COLO668 (cell line): ENCODE measurements around the gene CABP4.
"Not testable (repeated sequence)": the region's sequence is repeated elsewhere in the genome, so short reads cannot be mapped to it uniquely, and the experiment has no call there.

Experiments
- DNase-seq: peaks from one replicate; lab custom pipeline; 2025; ENCODE audit not compliant: unreplicated experiment; lab: John Stamatoyannopoulos, UW

CABP4 gene

DNA sequence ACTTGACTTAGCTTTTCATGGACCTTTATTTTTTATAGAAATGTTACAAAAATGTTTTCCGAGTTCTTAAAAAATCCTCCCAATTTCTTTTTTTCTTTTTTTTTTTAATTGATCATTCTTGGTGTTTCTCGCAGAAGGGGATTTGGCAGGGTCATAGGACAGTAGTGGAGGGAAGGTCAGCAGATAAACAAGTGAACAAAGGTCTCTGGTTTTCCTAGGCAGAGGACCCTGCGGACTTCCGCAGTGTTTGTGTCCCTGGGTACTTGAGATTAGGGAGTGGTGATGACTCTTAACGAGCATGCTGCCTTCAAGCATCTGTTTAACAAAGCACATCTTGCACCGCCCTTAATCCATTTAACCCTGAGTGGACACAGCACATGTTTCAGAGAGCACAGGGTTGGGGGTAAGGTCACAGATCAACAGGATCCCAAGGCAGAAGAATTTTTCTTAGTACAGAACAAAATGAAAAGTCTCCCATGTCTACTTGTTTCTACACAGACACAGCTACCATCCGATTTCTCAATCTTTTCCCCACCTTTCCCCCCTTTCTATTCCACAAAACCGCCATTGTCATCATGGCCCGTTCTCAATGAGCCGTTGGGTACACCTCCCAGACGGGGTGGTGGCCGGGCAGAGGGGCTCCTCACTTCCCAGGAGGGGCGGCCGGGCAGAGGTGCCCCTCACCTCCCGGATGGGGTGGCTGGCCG lies 22.3 kb downstream of the CABP4 start:
- DNase-seq: not testable (repeated sequence)

DNA sequence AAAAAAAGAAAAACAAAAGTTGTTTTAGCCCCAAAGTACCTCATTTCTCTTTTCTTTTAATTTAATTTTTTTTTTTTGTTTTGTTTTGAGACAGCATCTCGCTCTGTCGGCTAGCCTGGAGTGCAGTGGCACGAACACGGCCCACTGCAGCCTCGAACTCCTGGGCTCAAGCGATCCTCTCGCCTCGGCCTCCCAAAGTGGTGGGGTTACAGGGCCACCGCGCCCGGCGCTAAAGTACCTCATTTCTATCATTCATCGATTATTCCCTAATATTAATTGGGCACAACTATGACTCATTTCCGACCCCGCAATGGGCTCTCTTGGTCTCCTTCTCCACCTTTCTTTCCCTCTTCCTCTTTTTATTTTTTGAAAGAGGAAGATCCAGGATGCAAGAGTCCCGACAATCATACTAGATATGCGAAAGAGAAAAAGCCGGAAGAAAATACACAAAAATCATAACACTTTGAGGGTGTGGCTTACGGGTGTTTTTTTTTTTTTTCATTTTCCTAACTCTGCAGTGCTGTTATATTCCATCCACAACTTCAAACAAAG lies 27.2 kb downstream of the CABP4 start:
- DNase-seq: no peak

DNA sequence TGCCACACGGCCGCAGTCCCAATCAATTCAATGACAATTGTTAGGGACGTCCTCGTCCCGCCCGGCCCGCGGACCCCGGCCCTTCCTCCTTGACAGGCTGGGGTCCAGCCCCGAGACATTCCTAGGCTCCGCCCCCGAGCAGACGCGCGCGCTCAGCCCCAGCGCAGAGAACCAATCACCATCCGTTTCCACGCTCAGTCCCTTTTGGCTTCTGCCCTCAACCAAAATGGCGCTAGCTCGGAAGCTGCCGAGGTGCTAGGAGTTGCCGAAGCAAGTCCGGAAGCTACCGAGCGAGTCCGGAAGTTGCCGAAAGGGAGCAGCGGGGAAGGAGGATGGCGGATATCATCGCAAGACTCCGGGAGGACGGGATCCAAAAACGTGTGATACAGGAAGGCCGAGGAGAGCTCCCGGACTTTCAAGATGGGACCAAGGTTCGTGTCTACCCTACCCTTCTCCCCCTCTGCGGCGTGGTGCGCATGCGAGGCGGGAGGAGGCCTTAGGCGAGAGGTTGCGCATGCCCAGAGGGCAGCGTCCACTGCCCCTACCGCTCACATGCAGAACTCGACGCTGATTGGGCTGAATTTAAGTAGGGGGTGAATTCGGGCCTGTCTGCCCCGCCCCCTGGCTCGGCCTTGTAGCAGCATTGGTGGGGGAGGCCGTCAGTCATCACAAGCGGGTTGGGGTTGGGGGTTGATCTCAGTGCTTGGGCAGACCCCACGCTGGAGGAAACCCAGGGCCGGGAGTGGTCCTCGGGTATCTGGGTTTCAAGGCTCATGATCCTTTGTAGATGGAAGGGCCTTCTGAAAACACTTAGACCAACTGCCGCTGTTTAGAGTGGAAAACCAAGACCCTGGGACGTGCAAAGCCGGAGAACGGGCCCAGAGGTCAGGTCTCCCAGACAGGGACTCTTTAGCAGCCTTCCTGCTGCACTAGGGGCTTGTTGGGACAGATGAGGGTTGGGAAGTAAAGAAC lies 28.0 kb downstream of the CABP4 start, which contains the start of gene AIP:
Gene AIP (plus strand): TSS at position 200 of the 972 bp plus-strand sequence. CDS start 133 bp downstream, at position 333.
- DNase-seq: peak; percentile 96

DNA sequence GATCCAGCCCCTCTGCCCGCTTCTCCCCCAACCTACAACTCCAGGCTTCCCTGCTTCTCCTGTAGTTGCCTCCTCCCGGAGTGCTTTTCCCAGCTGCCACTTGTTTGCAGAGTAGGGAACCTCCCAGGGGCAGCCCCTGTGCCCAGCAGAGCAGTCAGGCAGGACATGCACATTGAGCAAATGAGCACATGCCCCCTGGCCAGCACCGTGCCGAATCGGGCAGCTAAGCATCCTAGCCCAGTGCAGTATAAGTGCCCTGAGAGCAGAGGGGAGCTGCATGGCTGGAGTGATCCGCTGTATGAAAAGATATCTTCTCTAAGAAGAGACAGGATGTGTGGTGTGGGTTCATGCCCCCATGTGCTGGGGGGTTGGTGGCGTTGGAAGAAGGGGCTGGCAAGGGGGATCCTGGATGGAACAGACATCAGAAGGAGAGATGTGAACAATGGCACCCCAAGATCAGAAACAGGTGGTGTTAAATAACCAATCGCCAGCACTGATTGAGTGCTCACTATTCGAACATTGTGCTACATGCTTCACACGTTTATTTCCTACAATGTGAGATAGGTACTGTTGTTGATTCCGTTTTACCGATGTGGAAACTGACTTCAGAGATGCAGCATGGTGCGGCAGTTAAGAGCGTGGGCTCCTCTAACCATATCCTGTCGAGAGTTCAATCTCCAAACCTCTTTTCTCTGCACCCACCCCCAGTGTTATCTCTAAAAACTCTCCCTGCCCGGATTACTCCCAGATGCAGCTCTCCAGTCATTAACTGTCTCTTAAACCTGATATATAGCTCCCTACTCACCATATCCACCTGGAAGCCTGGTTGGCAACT lies 28.9 kb downstream of the CABP4 start:
- peak; percentile 30 for DNase-seq

DNA sequence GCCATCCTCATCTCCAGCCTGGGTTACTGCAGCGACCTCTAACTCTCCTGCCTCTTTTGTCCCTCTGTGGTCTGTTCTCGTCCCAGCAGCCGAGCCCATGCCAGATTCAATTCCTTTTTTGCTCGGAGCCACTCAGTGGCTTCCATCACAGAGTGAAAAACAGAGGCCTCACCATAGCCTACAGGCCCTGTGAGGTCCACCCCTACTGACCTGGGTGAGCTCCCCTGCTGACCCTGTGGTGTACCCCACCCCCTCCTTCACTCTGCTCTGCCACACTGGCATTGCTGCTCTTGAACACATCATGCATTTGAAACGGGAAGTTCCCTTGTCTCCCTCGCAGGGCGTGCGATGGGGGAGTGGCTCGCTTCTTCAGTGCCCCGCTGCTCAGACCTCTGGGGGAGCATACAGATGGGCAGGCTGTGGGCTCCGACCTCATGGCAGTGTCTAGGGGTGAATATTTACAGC lies 29.7 kb downstream of the CABP4 start:
- DNase-seq: no peak

DNA sequence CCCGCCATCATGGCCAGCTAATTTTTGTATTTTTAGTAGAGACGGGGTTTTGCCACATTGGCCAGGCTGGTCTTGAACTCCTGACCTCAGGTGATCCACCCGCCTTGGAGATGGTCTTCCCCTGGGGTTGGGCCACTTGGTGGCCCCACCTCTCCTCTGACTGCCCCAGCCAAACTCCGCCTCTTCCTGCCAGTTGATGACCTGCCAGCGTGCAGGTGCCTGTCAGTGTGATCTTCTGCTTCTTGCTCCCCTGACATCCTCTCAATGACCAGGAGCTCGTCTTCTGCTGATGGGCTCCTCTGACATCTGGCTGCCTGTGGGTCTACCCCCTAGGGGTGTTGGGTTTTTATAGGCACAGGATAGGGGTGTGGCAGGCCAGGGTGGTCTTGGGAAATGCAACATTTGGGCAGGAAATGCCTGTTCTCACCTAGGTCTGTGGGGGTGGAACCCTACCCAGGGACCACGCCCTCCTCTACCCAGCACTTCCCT lies 30.8 kb downstream of the CABP4 start:
- DNase-seq: peak; percentile 11

DNA sequence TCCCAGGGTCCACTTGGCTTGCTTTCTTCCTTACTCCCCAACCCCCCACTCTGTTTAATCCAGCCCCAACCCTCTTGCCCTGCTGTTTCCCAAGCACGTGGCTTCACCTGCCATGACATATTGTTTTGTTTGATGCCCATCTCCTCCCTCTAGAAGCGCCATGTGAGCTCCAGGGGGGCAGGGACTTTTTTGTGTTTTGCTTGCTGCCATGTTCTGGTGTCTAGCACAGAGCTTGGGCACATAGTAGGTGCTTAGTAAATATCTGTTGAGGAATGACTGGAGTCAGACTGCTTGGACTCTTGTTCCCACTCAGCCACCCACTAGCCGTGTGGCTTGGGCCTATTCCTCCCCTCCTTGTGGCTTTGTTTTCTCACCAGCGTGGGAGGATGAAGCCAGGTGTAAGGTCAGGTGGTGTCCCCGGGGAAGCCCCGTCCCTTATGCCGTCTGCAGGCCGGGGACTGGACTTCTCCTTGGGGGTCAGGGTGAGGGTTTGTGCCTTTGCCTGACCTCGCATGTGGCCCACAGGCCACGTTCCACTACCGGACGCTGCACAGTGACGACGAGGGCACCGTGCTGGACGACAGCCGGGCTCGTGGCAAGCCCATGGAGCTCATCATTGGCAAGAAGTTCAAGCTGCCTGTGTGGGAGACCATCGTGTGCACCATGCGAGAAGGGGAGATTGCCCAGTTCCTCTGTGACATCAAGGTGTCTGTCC lies 31.5 kb downstream of the CABP4 start:
- DNase-seq: no peak

DNA sequence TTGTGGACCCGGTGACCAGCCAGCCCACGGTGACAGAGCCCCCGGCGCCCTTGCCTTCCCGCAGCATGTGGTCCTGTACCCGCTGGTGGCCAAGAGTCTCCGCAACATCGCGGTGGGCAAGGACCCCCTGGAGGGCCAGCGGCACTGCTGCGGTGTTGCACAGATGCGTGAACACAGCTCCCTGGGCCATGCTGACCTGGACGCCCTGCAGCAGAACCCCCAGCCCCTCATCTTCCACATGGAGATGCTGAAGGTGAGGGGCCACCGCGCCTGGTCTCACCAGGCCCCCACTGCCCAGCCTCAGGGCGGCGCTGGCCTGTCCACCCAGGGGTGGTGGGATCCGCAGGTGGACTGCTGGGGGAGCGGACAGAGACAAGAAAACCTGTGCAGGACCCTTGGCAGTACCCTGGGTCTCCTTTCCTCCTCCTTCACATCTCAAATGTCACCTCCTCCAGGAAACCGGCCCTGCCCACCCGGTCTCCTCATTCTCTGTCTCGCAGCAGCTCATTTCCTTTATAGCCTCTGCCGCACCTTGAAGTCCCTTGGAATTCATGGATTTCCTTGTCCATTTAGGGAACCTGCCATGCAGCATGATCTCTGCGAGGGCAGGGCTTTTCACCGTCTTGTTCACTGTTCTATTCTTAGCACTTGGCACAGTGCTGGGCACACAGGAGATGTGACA lies 34.2 kb downstream of the CABP4 start:
- no peak for DNase-seq

DNA sequence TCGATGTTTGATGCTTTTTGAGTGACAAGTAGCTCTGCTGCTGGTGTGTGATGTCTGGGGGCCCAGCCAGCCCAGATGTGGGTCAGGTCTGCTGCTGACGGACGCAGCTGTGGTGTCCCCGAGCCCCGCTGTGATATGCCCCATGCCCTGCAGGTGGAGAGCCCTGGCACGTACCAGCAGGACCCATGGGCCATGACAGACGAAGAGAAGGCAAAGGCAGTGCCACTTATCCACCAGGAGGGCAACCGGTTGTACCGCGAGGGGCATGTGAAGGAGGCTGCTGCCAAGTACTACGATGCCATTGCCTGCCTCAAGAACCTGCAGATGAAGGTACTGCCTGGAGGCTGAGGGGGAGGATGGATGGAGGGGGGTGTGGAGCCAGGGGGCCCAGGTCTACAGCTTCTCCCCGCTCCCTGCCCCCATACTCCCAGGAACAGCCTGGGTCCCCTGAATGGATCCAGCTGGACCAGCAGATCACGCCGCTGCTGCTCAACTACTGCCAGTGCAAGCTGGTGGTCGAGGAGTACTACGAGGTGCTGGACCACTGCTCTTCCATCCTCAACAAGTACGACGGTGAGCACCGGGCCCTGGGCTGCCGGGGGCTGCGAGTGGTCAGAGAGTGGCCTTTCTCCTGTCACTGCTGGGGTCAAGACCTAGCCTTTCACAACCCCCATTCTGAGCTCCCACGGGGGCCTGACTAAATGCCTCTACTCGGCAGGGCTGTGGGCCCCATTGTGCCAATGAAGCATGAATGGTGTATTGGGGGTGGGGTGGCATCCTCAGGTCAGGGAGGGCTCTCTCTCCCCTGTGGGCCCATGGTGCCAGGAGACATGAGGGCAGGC lies 35.0 kb downstream of the CABP4 start:
- DNase-seq: no peak

DNA sequence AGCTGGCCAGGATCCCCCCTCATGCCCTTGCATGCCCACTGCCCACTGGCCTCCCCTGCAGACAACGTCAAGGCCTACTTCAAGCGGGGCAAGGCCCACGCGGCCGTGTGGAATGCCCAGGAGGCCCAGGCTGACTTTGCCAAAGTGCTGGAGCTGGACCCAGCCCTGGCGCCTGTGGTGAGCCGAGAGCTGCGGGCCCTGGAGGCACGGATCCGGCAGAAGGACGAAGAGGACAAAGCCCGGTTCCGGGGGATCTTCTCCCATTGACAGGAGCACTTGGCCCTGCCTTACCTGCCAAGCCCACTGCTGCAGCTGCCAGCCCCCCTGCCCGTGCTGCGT lies 35.5 kb downstream of the CABP4 start:
- no peak for DNase-seq

DNA sequence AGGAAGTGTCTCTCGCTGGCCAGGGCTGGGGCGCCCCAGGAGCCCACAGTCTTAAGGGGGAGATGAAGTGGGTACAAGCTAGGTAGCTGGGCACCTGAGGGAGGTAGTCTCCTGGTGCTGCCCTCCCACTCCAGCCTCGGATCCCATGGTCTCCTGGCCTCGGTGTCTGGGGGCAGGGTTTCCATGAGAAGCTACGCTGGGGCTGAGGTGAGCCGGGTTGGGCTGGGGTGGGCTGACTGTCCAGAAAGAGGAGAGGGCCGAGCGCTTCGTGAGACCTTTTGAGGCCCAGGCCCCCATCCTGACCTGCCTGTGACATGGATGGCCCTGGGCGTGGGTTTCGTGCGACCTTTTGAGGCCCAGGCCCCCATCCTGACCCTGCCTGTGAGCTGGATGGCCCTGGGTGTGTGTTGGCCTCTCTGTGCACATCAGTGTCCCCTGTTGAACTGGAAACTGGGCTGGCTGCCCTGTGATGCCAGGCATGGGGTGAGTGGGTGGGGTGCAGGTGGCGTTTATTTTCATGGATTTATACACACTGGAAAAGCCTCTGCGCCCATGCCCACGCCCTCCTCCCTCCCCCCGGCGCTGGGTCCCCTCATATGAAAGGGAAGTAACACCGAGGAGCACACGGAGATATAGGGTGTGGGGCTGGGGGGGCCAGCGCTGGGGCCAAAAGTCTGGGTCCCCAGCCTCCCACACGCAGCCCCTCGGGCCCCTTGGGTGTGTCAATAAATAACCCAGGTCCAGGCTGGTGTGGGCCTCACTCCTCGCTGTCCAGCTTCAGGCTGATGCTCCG lies 36.3 kb downstream of the CABP4 start:
- DNase-seq: no peak

DNA sequence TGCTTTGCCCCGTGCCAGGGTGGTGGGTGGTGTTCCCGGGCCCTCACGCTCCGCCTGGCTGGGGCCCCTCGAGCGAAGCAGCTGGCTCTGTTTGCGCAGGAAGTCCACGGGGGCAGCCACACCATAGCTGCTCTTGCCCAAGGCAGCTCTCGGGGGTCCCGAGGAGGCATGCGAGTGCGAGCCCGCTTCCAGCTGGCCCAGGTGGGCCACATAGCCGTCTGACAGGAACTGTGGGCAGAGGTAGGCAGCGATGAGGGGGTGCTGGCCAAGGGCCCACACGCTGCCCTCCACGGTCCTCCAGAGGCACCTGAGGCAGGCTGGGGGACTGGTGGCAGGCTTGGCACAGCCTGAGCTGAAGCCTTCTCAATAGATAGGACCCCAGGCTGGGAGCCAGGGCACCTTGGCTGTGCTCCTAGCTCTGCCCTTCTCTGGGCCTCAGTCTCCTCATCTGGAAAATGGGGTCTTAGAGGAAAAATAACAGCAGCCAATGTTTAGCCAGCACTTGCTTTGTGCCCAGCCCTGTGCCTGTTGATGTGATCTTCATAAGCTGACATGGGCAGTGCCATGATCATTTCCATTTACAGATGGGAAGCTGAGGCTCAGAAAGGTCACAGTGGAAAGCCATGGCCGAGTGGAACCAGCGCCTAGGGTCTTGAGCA lies 37.0 kb downstream of the CABP4 start:
- DNase-seq: no peak

DNA sequence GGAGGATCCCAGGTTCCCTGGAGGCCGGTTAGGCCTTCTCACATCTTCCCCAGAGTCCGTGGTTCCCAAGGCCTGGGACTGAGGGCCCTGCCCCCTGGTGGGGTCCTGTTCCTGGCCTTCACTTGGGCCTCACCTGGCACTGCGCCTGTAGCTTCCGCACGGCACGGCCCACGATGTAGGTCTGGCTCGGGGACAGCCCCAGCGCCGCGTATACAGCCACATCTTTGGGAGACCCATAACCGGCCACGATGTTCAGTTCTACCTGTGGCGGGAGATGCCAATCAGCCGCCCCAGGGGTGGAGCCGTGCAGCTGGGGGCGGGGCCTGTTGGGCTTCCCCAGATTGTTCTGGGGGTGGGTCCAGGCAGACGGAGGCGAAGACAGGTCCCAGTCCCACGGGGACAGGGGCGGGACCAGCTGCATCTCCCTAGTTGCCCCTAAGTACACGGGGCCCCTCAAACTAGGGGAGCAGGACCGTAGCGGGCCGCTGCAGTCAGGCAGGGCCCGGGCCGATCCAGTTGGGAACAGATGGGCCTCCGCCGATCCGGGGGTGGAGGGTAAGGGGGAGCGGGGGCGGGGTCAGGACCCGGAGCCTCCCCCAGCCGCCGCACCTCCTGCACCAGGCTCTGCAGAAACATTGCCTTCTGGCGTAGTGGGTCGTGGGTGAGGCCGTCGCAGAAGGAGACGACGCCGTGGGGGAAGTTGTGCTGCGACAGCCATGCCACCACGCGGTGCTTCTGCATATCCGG lies 37.8 kb downstream of the CABP4 start:
- DNase-seq: no peak

DNA sequence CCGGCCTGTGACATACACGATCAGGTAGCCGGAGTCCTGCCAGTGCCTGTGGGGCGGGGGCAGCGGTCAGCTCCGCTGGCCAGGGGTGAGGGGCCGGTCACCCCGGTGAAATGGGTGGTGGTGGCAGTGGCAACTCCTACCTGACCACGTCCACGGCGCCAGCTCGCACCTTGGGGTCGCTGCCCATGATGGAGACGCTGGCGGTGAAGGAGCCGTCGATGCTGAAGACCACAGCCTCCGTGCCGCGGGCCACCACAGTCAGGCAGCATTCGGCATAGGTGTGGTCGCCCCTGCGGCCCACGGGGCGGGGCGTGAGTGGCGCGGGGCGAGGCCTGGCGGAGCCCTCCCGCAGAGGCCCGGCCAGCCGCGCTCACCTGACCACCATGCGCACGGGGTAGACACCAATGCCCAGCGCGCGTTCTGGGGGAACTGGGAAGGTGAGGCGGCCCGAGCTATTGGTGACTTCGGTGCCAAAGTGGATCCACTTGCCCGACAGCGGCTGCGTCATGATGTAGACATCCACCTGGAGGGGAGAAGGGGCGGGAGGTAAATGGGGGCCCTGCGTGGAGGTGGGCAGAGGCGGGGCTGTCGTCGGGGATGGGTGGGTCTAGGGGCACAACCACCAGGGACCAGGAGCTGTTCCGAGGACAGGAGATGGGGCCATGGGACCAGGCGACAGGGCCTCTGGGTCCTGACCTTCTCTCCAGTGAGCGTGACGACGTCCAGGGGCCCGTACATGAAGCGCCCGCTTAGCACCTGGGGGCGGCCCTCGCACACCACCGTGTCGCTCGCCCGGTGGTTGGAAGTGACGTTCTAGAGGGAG lies 38.6 kb downstream of the CABP4 start:
- DNase-seq: no peak

DNA sequence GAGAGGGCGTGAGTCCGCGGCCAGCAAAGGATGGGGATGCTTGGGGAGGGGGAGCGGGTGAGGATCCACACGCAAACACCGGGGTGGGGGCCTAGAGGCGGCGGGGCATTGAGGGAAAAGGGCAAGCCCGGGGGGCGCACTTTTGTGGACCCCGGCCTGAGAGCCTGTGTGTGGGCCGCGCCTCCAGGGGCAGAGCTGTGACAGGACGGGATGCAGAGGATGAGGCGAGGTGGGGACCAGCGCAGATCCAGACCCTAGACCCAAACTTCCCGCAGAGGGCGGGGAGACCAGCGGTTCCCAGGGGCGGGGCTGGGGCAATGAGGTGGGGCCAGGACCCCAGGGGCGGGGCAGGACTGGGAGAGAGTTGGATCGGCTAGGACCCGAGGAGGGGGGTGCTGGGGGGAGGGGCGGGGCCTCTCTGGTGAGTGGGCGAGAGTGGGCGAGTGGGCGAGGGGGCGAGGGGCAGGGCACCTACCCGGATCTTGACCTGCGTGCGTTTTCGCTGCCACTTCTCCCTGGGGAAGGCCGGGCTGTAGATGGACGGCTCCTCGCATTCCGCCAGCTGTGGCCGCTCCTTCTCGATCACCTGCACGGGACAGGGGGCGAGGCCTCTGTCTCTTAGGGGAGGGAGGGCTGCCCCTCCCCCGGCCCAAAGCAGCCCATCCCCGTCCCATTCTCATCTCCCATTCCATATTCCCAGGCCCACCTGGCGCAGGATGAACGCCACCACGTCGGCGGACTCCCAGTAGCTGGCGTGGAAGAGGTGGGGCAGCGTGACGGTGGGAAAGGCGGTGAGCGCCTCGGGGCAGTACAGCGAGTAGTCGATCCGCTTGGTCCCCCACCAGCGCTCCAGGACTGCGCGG lies 39.4 kb downstream of the CABP4 start:
- DNase-seq: no peak
